Fibroblast of the aortic adventitia (primary cell): ENCODE results near the gene UNKL. TPM values are rescaled to one million over a fixed set of nuclear protein-coding genes. Genes with fewer than 3 reads are reported as not detected.

ENCODE experiments used
- DNase-seq: peaks from one replicate; pipeline ENCODE4 v3.0.0-alpha.2; 2010; ENCODE audit warnings: low read depth
- H3K4me3 ChIP-seq: 2 replicates; pipeline ENCODE4 v1.5.1; 2011; ENCODE audit warnings: low read depth, mild to moderate bottlenecking, control low read depth, low read length, moderate library complexity
- total RNA-seq: library from RNA; depleted of rRNA; stranded (reverse); fragments of >200 nt; gene quantifications from 2 replicates; pipeline ENCODE4 v1.2.3, GENCODE V29; 2012; ENCODE audit warnings: low replicate concordance
- TF ChIP-seq, protein P1 (sequence below): IDR thresholded peaks from 2 replicates; pipeline ENCODE4 v1.5.1; 2011; ENCODE audit warnings: mild to moderate bottlenecking, low read length, control low read depth, inconsistent platforms; ENCODE audit not compliant: insufficient read depth

The UNKL gene
- total RNA-seq, 1 donor = 11.5 TPM

DNA sequence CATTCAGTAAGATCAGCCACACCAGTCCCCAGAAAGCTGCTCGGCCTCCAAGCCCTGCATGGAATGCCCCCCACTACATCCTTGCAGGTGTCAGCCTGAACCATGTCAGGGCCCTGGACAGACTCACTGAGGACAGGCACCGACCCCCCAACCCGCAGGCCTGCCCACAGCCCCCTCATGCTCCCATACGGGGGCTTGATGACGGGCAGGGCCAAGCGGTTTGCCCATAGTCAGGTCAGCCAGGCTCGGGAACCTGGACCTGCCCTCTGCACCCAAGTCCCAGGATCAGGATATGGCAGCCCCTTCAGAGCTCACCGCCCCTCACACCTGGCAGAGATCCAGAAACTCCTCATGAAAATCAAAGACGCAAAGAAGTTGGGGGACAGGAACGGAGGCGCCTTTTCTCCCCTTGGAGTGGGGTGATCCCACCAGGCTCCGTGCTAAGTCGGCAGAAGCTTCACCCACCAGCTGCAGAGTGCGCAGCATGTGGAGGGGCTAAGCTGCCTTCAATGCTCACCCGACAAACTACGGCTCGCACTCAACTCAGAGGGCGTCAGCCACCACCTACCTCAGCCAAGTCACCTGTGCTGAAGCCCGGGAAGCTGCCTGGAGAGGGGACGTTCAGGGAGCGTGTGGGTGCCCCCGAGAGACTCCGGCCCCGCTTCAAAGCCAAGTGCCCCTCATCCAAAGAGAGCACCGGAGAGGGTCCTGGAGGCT, 36.3 kb downstream of the UNKL start:
- H3K4me3 ChIP-seq = peak overlapping the region; percentile 63
- DNase-seq = no peak
- TF ChIP-seq, protein P1, sequence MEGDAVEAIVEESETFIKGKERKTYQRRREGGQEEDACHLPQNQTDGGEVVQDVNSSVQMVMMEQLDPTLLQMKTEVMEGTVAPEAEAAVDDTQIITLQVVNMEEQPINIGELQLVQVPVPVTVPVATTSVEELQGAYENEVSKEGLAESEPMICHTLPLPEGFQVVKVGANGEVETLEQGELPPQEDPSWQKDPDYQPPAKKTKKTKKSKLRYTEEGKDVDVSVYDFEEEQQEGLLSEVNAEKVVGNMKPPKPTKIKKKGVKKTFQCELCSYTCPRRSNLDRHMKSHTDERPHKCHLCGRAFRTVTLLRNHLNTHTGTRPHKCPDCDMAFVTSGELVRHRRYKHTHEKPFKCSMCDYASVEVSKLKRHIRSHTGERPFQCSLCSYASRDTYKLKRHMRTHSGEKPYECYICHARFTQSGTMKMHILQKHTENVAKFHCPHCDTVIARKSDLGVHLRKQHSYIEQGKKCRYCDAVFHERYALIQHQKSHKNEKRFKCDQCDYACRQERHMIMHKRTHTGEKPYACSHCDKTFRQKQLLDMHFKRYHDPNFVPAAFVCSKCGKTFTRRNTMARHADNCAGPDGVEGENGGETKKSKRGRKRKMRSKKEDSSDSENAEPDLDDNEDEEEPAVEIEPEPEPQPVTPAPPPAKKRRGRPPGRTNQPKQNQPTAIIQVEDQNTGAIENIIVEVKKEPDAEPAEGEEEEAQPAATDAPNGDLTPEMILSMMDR = no peak

DNA sequence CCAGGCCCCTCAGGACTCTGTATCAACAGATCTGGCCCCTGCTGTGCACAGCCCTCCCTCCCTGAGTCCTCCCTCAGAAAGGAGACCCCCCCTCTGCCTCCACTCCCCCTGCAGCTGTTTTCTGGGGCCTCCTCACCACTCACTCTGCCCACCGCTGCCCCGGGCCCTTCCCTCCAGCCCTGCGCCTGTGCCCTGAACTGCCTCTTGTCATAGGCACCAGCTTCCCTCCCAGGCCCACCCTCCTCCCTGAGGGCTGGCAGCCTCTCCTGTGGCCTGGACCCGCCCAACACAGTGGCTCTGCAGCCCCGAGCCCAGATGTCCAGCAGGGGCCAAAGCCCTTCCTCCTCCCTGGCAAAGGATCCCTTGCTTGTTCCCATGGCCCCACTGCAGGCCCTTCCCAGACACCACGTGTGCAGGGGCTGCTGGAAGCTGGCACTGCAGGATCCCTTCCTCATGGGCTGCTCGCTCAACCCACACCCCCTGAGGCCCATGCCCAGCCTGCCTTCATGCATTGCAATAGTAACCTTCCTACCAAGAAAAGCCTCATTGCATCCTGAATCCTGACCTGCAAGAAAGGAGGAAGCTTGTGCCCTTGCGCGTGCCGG, 37.0 kb downstream of the UNKL start:
- TF ChIP-seq, protein P1 = no peak
- no peak for DNase-seq
- H3K4me3 ChIP-seq = no peak overlapping the region

DNA sequence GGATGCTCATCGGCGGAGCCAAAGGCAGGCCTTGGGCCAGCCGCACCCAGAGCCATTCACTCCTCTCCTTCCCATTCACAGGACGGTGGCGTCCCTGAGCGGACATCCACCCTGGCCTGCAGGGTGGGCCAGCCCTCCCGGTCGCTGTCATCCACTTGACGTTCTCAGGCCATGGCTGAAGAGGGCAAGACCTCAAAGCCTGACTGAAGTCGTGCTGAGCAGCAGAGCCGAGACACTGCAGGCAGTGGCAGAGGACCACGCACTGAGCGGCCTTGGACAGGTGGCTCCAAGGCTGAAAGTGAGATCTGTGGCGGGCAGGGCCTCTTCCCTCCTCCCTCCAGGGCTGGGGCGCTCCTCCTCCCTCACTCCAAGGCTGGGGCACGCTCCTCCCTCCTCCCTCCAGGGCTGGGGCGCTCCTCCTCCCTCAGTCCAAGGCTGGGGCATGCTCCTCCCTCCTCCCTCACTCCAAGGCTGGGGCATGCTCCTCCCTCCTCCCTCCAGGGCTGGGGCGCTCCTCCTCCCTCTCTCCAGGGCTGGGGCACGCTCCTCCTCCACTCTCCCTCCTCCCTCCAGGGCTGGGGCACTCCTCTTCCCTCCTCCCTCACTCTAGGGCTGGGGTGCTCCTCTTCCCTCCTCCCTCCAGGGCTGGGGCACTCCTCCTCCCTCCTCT, 38.6 kb downstream of the UNKL start:
- TF ChIP-seq, protein P1 = no peak

DNA sequence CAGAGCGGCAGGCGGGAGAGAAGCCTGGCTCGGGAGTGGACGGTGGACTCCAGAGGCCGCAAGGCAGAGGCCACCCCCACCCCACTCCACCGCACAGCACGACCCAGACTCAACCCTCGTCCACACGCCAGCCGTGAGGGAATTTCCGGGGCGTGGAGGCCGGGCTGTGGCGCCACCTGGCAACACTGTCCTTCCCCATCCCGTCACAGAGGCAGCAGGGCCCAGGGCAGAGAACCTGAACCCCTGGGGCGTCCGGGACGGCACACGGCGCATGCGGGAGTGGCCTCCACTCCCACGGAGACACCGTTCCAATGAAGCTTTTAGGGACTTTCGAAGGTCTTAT, 39.2 kb downstream of the UNKL start:
- TF ChIP-seq, protein P1 = no peak
- no peak overlapping the region for H3K4me3 ChIP-seq

More for the DNA sequence above, 38.6 kb downstream of the UNKL start:
- DNase-seq = no peak
- no peak overlapping the region for H3K4me3 ChIP-seq

DNA sequence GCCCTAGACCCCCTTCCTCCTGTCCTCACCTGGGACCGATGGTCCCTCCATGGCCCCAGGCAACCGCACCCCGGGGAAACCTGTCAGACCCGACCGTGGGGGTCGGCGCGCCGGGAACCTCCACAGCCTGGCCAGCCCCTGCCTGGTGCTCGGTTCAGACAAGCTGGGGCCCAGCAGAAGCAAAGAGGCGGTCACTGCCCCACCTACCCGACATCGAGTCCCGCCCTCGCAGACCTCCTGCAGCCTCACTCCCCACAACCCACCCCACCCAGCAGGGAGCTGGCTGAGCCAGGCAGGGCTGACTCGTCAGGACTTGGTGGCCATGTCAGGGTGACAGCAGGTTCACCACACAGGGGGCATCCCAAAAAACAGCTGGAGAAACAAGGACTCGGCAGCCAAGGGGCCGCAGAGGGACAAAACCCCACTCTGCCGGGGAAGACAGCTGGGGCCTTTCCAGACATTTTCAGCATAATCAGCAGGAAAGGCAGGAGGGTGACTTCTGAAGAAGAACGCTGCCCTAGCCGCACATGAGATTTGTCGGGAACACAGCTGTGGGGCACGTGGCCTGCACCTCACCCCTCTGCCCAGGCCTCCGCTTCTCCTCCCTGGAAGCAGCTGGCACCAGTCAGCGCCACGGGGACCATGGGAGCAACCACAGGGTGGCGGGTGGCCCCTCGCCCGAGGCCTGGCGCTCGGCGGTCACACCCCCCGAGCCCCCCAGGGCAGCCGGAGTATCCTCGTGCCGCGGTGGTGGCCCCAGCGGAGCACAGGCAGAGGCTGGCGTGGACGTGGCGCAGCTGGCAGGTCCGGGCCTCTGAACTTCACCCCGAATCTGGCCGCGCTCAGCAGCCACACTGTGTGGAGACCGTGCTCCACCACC, 39.8 kb downstream of the UNKL start:
- H3K4me3 ChIP-seq = no peak overlapping the region
- DNase-seq = no peak
- TF ChIP-seq, protein P1 = no peak

More for the DNA sequence above, 39.2 kb downstream of the UNKL start:
- DNase-seq = no peak

DNA sequence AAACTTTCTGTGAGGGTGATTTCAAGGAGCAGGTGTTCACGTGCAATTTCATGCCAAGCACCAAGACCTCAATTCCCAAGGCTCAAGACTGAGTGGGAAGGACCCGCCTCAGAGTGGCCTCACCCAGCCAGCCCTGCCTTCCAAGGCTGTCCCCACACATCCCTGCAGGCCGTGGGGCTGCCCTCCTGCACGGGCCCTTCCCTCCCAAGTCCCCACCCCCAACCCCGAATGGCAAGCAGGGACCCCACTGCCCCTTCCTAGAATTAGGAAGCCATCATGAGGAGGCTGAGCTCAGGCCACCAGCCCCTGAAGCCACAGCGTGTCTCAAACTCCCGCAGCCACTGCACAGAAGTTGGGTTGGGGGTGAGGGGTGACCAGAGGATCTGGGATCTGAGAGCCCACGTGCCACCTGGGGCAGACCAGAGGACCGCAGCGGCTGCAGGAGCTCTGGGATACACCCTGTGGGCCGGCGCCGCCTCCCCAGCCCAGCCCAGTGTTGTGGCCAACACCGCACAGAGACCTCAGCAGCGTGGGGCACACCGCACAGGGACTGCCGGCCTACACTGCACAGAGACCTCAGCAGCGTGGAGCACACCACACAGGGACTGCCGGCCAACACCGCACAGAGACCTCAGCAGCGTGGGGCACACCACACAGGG, 42.1 kb downstream of the UNKL start:
- DNase-seq = no peak
- TF ChIP-seq, protein P1 = no peak
- H3K4me3 ChIP-seq = no peak overlapping the region
